HEK293 (cell line): ENCODE results near the gene GIMAP1.

Experiments used
- CTCF ChIA-PET: fragments of 350-600 bp; formaldehyde crosslinking; extraction: SDS; loops from one replicate; lab custom pipeline; 2021; ENCODE audit warnings: antibody characterized with exemption; lab: Yijun Ruan, JAX
- POLR2A ChIA-PET: fragments of 300-600 bp; formaldehyde crosslinking; extraction: SDS; loops from one replicate; lab custom pipeline; 2020; ENCODE audit warnings: antibody characterized with exemption, inconsistent platforms; lab: Yijun Ruan, JAX
- H3K27ac ChIP-seq: fragments of 200-500 bp; sonication (Bioruptor generic); 2 replicates; pipeline ENCODE4 v1.5.1; 2014; ENCODE audit warnings: low read depth, low read length, control low read depth, inconsistent platforms; ENCODE audit errors: extremely low read depth
- H3K36me3 ChIP-seq, 2 experiments: fragments of 200-500 bp in 1 of 2; sonication (Bioruptor generic) in 1 of 2; 1 replicate in 1 of 2; 2 replicates in 1 of 2; pipeline ENCODE4 v1.5.1; 2014 to 2017; ENCODE audit warnings: inconsistent platforms in 2 of 2, low read length in 2 of 2; ENCODE audit not compliant: control insufficient read depth in 2 of 2, insufficient read depth in 1 of 2
- H3K4me1 ChIP-seq: fragments of 200-500 bp; sonication (Bioruptor generic); 2 replicates; pipeline ENCODE4 v1.5.1; 2014; ENCODE audit warnings: mild to moderate bottlenecking, low read length, inconsistent platforms; ENCODE audit not compliant: control insufficient read depth, insufficient read depth
- H3K4me3 ChIP-seq: 2 replicates; pipeline ENCODE4 v1.5.1; 2011; ENCODE audit warnings: low read depth, mild to moderate bottlenecking, control low read depth, low read length, moderate library complexity
- H3K9me3 ChIP-seq: fragments of 200-500 bp; sonication (Bioruptor generic); 2 replicates; pipeline ENCODE4 v1.5.1; 2014; ENCODE audit warnings: low read depth, low read length, inconsistent platforms; ENCODE audit not compliant: control insufficient read depth, insufficient read depth
- BCL11B ChIP-seq: fragments of 450-650 bp; formaldehyde crosslinking; IDR thresholded peaks from 2 replicates; pipeline ENCODE4 v1.5.1; 2016; ENCODE audit warnings: low read depth, missing biosample characterization, missing genetic modification characterization
- EGR2 ChIP-seq: fragments of 450-650 bp; formaldehyde crosslinking; IDR thresholded peaks from 2 replicates; pipeline ENCODE4 v1.5.1; 2016; ENCODE audit warnings: low read depth, missing biosample characterization, missing genetic modification characterization
- HOXD13 ChIP-seq: sonication (generic); formaldehyde crosslinking; IDR thresholded peaks from 2 replicates; pipeline ENCODE4 v1.8.0; 2022; ENCODE audit warnings: missing genetic modification reagents, borderline replicate concordance
- KLF1 ChIP-seq: fragments of 450-650 bp; formaldehyde crosslinking; IDR thresholded peaks from 2 replicates; pipeline ENCODE4 v1.5.1; 2016; ENCODE audit warnings: missing biosample characterization, missing genetic modification characterization
- KLF16 ChIP-seq: fragments of 450-650 bp; formaldehyde crosslinking; IDR thresholded peaks from 2 replicates; pipeline ENCODE4 v1.5.1; 2017; ENCODE audit warnings: missing biosample characterization, missing genetic modification characterization
- MEIS1 ChIP-seq: sonication (generic); formaldehyde crosslinking; IDR thresholded peaks from 2 replicates; pipeline ENCODE4 v1.8.1; 2022; ENCODE audit warnings: missing genetic modification reagents, mild to moderate bottlenecking, borderline replicate concordance
- SETDB1 ChIP-seq: IDR thresholded peaks from one replicate; pipeline ENCODE4 v1.6.1; 2017; ENCODE audit warnings: mild to moderate bottlenecking, low read length, moderate library complexity, mixed read lengths; ENCODE audit not compliant: insufficient read length
- SP7 ChIP-seq: fragments of 450-650 bp; formaldehyde crosslinking; IDR thresholded peaks from 2 replicates; pipeline ENCODE4 v1.5.1; 2016; ENCODE audit warnings: missing biosample characterization, missing genetic modification characterization
- ZBTB48 ChIP-seq: fragments of 450-650 bp; formaldehyde crosslinking; IDR thresholded peaks from 2 replicates; pipeline ENCODE4 v1.5.1; 2016; ENCODE audit warnings: missing biosample characterization, missing genetic modification characterization
- ZBTB8A ChIP-seq: fragments of 450-650 bp; formaldehyde crosslinking; IDR thresholded peaks from 2 replicates; pipeline ENCODE4 v1.5.1; 2016; ENCODE audit warnings: missing biosample characterization, missing genetic modification characterization
- ZIC2 ChIP-seq: fragments of 450-650 bp; formaldehyde crosslinking; IDR thresholded peaks from 2 replicates; pipeline ENCODE4 v1.5.1; 2016; ENCODE audit warnings: missing biosample characterization, missing genetic modification characterization
- ZNF112 ChIP-seq: fragments of 450-650 bp; formaldehyde crosslinking; IDR thresholded peaks from 2 replicates; pipeline ENCODE4 v1.5.0; 2017; ENCODE audit warnings: missing biosample characterization, missing genetic modification characterization
- ZNF114 ChIP-seq: fragments of 450-650 bp; formaldehyde crosslinking; IDR thresholded peaks from 2 replicates; pipeline ENCODE4 v1.5.0; 2017; ENCODE audit warnings: missing biosample characterization, missing genetic modification characterization
- ZNF121 ChIP-seq: fragments of 450-650 bp; formaldehyde crosslinking; IDR thresholded peaks from 2 replicates; pipeline ENCODE4 v1.5.1; 2016; ENCODE audit warnings: missing biosample characterization, missing genetic modification characterization
- ZNF132 ChIP-seq: fragments of 450-650 bp; formaldehyde crosslinking; IDR thresholded peaks from 2 replicates; pipeline ENCODE4 v1.5.1; 2017; ENCODE audit warnings: missing biosample characterization, missing genetic modification characterization, borderline replicate concordance
- ZNF155 ChIP-seq: fragments of 450-650 bp; formaldehyde crosslinking; IDR thresholded peaks from 2 replicates; pipeline ENCODE4 v1.5.1; 2016; ENCODE audit warnings: missing biosample characterization, missing genetic modification characterization
- ZNF366 ChIP-seq: fragments of 450-650 bp; formaldehyde crosslinking; conservative IDR thresholded peaks from 2 replicates; pipeline ENCODE4 v1.5.1; 2016; ENCODE audit warnings: missing biosample characterization, missing genetic modification characterization
- ZNF501 ChIP-seq: fragments of 450-650 bp; formaldehyde crosslinking; IDR thresholded peaks from 2 replicates; pipeline ENCODE4 v1.5.1; 2016; ENCODE audit warnings: missing biosample characterization, missing genetic modification characterization
- ZNF555 ChIP-seq: fragments of 450-650 bp; formaldehyde crosslinking; conservative IDR thresholded peaks from 2 replicates; pipeline ENCODE4 v1.5.1; 2017; ENCODE audit warnings: missing biosample characterization, mild to moderate bottlenecking, missing genetic modification characterization, inconsistent platforms
- ZNF571 ChIP-seq: fragments of 450-650 bp; formaldehyde crosslinking; IDR thresholded peaks from 2 replicates; pipeline ENCODE4 v1.5.0; 2017; ENCODE audit warnings: missing biosample characterization, missing genetic modification characterization
- ZNF585B ChIP-seq: fragments of 450-650 bp; formaldehyde crosslinking; IDR thresholded peaks from 2 replicates; pipeline ENCODE4 v1.5.1; 2016; ENCODE audit warnings: missing biosample characterization, missing genetic modification characterization
- ZNF596 ChIP-seq: fragments of 450-650 bp; IDR thresholded peaks from 2 replicates; pipeline ENCODE4 v1.5.0; 2018; ENCODE audit warnings: missing biosample characterization, mild to moderate bottlenecking, missing genetic modification characterization, moderate library complexity
- ZNF624 ChIP-seq: fragments of 450-650 bp; formaldehyde crosslinking; IDR thresholded peaks from 2 replicates; pipeline ENCODE4 v1.5.1; 2017; ENCODE audit warnings: missing biosample characterization, missing genetic modification characterization
- ZNF626 ChIP-seq: fragments of 450-650 bp; sonication (Bioruptor Pico); formaldehyde crosslinking; IDR thresholded peaks from 2 replicates; pipeline ENCODE4 v1.5.1; 2018; ENCODE audit warnings: missing biosample characterization, missing genetic modification characterization, inconsistent platforms
- ZNF654 ChIP-seq: fragments of 450-650 bp; formaldehyde crosslinking; IDR thresholded peaks from 2 replicates; pipeline ENCODE4 v1.5.1; 2016; ENCODE audit warnings: low read depth, missing biosample characterization, missing genetic modification characterization
- ZNF670 ChIP-seq: fragments of 450-650 bp; formaldehyde crosslinking; IDR thresholded peaks from 2 replicates; pipeline ENCODE4 v1.5.1; 2016; ENCODE audit warnings: missing biosample characterization, missing genetic modification characterization, low read depth
- ZNF677 ChIP-seq: fragments of 450-650 bp; IDR thresholded peaks from 2 replicates; pipeline ENCODE4 v1.5.0; 2018; ENCODE audit warnings: missing biosample characterization, mild to moderate bottlenecking, missing genetic modification characterization, moderate library complexity
- ZNF701 ChIP-seq: fragments of 450-650 bp; formaldehyde crosslinking; IDR thresholded peaks from 2 replicates; pipeline ENCODE4 v1.5.1; 2016; ENCODE audit warnings: missing biosample characterization, missing genetic modification characterization
- ZNF776 ChIP-seq: fragments of 450-650 bp; formaldehyde crosslinking; IDR thresholded peaks from 2 replicates; pipeline ENCODE4 v1.5.0; 2017; ENCODE audit warnings: missing biosample characterization, missing genetic modification characterization, borderline replicate concordance
- ZSCAN23 ChIP-seq: fragments of 450-650 bp; formaldehyde crosslinking; IDR thresholded peaks from 2 replicates; pipeline ENCODE4 v1.5.1; 2016; ENCODE audit warnings: missing biosample characterization, missing genetic modification characterization
- TF ChIP-seq, protein P1 (sequence below): fragments of 450-650 bp; formaldehyde crosslinking; IDR thresholded peaks from 2 replicates; pipeline ENCODE4 v1.5.1; 2016; ENCODE audit warnings: missing biosample characterization, missing genetic modification characterization, borderline replicate concordance

The GIMAP1 gene

DNA sequence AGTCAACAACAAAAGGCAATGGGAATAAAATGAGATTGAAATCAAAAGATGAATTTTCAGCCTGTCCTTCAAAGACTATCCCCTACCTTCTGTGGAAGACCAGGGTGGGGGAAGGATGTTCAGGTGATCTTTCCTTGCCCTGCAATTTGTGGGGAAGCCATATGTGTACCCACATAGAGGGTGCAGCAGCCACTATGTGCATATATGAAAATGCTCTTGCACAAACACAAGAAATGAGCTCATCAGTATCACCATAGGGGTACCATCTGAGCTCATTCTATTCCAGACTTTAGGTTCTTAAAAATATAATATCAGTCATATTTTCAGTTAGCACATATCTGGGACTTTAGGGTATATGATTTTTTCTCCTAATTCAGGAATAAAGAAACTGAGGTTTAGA lies 38.5 kb downstream of the GIMAP1 start:
- H3K9me3 ChIP-seq, result no peaks in the 10 kb centered on the region
- ChIA-PET POLR2A (interaction anchor here (0.8 kb wide), 1 partner anchor 36 kb away, joined by 3 read pairs; no protein-coding TSS in a partner anchor), CTCF (interaction anchor here (0.5 to 1.4 kb wide), 5 partner anchors 11 to 1397 kb away, joined by 3 to 6 read pairs (median 4); no protein-coding TSS in a partner anchor)
- H3K27ac ChIP-seq, result no peak overlapping the region
- no peak overlapping the region for H3K4me3 ChIP-seq
- no peak for TF ChIP-seq ZNF677
- no peak for TF ChIP-seq BCL11B (tag by site-specific recombination)
- TF ChIP-seq ZNF626 (tag by site-specific recombination), result no peak
- TF ChIP-seq ZNF701, result no peak
- no peak for TF ChIP-seq SETDB1
- TF ChIP-seq ZBTB48 (tag by site-specific recombination), result no peak
- TF ChIP-seq ZNF571 (tag by site-specific recombination), result no peak
- TF ChIP-seq ZNF776 (tag by site-specific recombination), result no peak
- TF ChIP-seq ZNF555, result no peak
- no peaks in the 10 kb centered on the region for H3K36me3 ChIP-seq
- H3K4me1 ChIP-seq, result no peaks in the 10 kb centered on the region

DNA sequence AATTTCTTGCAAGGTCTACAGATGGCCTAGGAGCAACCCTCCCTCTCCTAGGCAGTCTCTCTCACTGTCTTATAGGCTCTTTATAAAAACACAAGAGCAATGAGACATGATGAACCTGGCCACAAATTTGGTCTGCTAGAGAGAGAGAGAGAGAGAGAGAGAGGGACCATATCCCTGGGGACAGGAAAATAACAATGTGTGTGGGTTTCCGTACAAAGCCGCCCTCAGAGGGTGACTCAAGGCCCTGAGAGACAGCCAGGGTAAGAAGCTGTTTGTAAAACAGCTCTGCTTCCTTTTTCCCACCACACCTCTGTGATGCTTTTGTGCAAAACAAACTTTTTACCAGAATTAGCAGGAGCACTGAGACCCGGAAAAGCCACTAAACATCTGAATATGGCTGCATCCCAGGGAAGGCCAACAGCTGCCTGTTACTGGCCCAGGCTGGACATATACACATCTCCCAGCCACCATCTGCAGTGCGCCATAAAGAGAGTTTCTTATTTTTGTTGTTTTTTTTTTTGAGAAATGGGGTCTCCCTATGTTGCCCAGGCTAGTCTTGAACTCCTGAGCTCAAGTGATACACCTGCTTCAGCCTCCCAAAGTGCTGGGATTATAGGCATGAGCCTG lies 39.2 kb downstream of the GIMAP1 start:
- TF ChIP-seq EGR2 (0 out of 2 replicates have a peak, but pooled peaks have one; percentile 13), ZNF670 (tag by site-specific recombination) (no peak), HOXD13 (CRISPR knock-in tag) (no peak)
- no peaks in the 10 kb centered on the region for H3K36me3 ChIP-seq
- H3K4me1 ChIP-seq, result no peaks in the 10 kb centered on the region
- CTCF ChIA-PET, result interaction anchor here (0.5 to 1.6 kb wide), 7 partner anchors 12 to 1398 kb away, joined by 3 to 10 read pairs (median 4); no protein-coding TSS in a partner anchor
- H3K4me3 ChIP-seq, result no peak overlapping the region
- POLR2A ChIA-PET, result interaction anchor here (0.8 kb wide), 1 partner anchor 36 kb away, joined by 3 read pairs; no protein-coding TSS in a partner anchor
- no peak overlapping the region for H3K27ac ChIP-seq
- H3K9me3 ChIP-seq, result no peaks in the 10 kb centered on the region

DNA sequence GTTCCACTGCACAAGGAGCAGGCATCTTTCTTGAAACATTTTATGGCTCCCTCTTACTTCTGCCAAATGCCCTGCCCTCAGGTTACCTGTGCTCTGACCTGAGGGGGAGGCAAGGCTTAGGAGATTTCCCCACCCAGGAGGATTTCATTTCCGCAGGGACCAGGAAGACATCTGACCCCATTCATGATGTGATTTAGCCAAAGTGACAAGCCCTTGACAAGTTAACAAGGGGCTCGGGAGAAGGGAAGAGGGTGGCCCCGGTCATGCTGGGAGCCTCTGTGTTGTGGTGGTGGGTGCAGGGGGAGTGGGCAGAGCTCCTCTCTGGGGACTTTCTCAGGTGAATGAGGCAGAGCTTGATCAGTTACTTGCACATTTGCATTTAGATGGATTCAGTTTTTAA lies 39.8 kb downstream of the GIMAP1 start:
- no peaks in the 10 kb centered on the region for H3K4me1 ChIP-seq
- H3K9me3 ChIP-seq, result no peaks in the 10 kb centered on the region
- CTCF ChIA-PET, result interaction anchor here (0.7 to 1.6 kb wide), 4 partner anchors 12 to 307 kb away, joined by 3 to 10 read pairs (median 6); no protein-coding TSS in a partner anchor
- no peaks in the 10 kb centered on the region for H3K36me3 ChIP-seq
- TF ChIP-seq, protein P1, sequence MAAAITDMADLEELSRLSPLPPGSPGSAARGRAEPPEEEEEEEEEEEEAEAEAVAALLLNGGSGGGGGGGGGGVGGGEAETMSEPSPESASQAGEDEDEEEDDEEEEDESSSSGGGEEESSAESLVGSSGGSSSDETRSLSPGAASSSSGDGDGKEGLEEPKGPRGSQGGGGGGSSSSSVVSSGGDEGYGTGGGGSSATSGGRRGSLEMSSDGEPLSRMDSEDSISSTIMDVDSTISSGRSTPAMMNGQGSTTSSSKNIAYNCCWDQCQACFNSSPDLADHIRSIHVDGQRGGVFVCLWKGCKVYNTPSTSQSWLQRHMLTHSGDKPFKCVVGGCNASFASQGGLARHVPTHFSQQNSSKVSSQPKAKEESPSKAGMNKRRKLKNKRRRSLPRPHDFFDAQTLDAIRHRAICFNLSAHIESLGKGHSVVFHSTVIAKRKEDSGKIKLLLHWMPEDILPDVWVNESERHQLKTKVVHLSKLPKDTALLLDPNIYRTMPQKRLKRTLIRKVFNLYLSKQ (tag by site-specific recombination), result no peak
- no peak for TF ChIP-seq SP7 (tag by site-specific recombination)
- TF ChIP-seq KLF1, result no peak
- TF ChIP-seq ZNF121, result no peak
- TF ChIP-seq ZSCAN23 (tag by site-specific recombination), result no peak
- TF ChIP-seq, all 188 proteins: peak for 0
- Histone ChIP-seq H3K4me3 (no peak overlapping the region), H3K27ac (no peak overlapping the region)
- POLR2A ChIA-PET, result no interaction called here

DNA sequence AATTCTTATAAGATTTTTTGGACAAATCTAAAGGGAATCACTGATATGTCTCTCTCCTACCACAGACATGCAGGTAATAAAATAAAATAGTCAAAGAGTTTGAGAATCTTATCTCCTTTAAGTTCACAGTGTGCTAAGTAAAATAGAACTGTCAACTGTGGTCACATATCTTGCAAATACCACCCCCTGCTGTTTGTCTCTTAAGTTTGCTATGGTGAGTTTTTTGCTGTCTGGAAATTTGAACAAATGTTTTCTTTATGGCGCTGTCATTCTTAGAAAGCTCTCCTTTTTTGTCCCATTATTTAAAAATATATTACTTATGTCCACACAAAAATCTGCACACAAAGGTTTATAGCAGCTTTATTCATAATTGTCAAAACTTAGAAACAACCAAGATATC lies 40.4 kb downstream of the GIMAP1 start:
- CTCF ChIA-PET, result interaction anchor here (0.7 to 1.6 kb wide), 5 partner anchors 8 to 308 kb away, joined by 3 to 10 read pairs (median 4); no protein-coding TSS in a partner anchor
- POLR2A ChIA-PET, result no interaction called here
- Histone ChIP-seq H3K4me1 (no peaks in the 10 kb centered on the region), H3K27ac (no peak overlapping the region), H3K4me3 (no peak overlapping the region), H3K36me3 (no peaks in the 10 kb centered on the region), H3K9me3 (no peaks in the 10 kb centered on the region)
- TF ChIP-seq KLF16 (tag by site-specific recombination), result no peak
- TF ChIP-seq MEIS1 (CRISPR knock-in tag), result no peak
- no peak for TF ChIP-seq ZNF654 (tag by site-specific recombination)
- TF ChIP-seq ZNF366, result no peak
- TF ChIP-seq ZNF114 (tag by site-specific recombination), result no peak
- TF ChIP-seq ZNF112 (tag by site-specific recombination), result no peak
- no peak for TF ChIP-seq ZNF501 (tag by site-specific recombination)
- no peak for TF ChIP-seq ZNF155
- no peak for TF ChIP-seq ZBTB8A (tag by site-specific recombination)
- no peak for TF ChIP-seq ZNF596 (tag by site-specific recombination)
- TF ChIP-seq ZNF132 (tag by site-specific recombination), result no peak
- no peak for TF ChIP-seq ZIC2
- TF ChIP-seq ZNF585B (tag by site-specific recombination), result no peak
- no peak for TF ChIP-seq ZNF624 (tag by site-specific recombination)
